ENCODE measurements around the gene SLC8A2.
"Not testable (repeated sequence)": the region's sequence is repeated elsewhere in the genome, so short reads cannot be mapped to it uniquely, and the experiment has no call there.

The SLC8A2 gene

DNA sequence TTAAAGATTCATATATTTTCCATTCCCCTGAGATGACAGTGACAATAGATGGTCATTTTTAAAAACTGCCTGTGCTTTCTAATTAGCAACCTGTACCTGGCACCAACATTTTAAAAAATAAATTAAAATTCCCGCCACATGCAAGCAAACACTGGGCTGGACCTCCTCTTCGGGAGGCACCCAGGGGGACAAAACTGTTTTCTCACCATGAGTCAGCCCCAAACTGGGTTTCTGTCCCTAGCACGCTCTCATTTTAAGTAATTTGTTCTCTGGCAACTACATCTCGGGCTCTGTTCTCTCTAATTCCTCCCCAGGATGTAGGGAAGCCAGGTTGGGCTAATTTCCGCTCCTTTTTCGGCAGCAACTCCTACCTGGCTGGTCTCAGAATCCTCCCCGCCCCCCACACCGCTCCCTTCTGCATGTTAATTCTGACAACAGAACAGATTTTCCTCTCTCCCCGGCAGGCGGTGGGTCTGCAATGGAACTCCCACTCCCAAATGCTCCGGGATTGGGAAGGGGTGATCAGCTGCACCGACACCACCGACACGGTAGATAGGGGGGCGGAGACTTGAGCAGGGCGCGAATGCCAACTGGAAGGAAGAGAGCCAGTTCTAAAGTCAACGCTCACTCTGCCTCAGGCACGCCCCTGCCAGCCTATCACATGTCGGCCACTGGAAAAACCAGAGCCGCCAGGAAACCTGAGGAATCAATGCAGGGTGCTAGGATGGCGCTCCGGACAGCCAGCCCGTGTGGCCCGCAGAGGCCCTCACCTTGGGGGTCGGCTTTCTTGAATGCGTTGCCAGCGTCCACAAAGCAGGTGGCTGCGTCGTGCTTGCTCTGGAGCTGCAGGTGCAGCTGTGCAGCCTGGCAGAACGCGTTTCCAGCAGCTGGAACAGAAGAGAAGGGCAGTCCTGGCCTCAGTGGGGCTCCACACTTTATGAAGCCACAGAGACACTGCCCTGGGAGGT lies 28.5 kb upstream of the SLC8A2 start:
- no peak for DNase-seq

DNA sequence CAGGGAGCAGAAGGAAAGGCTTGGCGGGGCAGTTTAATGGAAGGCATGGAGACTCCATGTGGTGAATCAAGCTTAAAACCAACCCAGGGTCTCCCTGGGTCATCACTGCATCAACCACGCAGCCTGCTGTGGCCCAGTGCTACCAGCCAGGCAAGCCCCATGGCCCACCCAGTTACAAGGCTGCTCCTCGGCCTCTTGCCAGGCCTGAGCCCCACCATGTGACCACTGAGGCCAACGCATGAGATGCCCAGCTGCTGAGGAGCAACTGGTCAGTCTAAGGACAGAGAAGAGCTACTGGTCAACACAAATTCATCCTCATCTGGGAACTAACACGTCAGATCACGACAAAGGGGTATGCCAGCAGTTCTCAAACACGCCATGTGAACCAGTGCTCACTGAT lies 27.7 kb upstream of the SLC8A2 start:
- DNase-seq = no peak

DNA sequence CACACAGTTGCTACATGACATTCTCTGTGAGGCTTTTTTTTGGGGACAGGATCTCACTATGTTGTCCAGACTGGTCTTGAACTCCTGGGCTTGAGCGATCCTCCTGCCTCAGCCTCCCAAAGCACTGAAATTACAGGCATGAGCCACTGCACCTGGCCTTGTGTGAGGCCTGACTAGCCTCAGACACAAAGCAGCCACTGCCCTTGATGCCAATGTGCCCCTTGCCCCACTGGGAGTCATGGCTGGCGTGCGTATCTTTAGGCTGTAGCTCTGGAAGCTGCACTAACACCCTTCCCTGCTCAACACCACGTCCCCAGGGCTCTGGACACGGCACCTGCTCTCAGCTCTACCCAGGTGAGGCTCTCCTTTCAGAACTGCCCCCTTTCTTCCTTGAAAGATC lies 26.9 kb upstream of the SLC8A2 start:
- DNase-seq = no peak

DNA sequence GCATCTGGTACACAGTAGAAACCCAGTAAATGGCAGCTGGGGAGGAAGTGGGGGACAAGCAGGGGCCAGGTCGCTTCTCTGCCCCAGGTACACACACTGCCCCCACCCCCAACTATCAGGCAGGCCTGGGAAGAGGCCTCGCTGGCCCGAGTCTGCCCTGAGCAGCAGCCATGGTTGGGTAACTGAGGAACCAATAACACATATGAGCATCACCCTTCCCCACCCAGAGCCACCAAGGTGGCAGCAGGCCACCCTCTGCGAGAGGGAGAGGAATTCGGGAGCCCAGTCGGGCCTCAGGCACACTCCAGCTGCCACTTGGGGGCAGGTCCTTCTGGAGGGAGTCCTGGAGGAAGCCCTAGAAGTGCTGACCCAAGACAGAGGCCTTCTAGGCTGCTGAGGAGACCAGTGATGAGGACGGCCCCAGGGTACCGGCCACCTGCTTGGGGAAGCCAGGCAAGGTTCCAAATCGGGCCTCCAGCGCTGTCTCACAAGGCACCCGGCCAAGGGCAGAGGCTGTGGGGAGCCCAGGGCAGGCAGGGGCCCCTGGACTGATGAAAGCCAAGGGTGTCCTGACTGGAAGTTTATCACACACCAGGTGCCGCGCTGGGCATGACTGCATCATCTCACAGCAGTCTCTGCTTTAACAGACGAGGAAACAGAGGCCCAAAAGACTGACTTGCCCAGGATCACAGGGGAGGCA lies 26.3 kb upstream of the SLC8A2 start:
- DNase-seq = no peak

DNA sequence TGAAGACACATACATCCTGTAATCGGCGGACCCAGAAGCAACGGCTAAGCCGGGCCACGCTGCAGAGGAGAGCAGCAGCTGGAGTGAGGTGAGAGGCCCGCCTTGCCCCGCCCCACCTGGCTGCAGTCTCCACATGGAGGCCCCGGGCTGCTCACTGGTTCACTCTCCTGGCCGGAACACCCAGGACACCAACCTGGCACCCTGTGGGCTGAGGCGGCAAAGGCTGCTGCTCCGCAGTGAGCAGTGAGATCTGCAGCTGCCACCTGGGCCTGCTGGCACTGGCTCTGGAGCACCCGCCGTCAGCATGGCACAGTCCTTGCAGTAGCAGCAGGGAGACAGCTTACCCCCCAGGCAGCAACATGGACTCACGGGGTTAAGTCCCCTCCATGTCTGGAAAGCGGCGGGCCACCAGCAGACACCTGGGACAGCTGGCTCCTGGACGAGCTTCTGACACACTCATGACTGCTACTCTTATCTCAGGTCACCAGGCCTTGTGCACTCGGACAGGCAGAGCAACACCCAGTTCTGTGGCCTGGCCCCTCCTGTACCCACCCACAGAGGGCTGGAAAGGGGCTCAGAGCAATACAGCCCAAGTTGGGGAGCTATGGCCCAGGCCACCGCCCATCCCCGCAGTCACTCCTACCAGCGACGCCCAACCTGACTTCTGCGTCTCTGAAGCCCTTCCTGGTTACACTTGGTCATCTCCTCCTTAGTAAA lies 25.5 kb upstream of the SLC8A2 start:
- no peak for DNase-seq

DNA sequence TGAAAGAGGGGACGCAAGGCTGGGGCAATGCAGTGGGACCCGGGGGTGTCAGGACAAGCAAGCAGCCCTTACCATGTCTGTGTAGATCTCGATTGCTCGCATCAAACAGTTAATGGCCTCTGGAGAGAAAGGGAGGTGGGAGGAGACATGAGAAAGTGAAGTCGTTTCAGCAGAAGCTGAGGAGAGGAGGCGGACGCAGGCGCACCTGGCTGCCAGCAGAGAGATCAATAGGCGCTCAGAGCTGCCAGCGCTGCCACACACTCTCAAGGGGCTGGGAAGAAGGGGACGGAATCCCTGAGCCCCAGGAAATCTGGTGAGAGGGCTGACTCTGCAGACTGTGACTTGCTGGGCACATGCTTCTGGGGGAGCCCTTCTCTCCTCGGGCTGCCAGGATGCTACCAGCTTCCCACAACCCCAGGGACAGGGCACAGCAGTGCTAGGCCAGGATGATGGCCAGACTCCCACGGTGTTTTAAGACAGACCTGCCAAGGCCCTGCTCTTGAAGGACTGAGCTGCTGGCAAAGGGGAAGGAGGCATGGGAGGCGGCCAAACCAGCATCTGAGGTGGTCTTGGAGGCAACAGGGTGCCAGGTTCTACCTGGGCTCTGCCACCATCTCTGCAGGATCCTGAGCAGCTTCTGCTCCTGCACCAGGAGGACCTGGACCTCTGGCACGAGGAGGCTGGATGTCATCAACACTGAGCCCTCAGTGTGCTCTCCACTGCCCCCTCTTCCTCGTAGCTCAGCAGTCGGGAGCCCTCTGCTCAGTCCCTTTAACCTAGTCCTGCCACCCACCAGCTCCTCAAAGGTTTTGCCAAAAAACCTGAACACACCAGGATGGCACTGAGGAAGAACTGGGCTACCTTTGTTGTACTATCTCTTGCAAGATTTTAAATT lies 24.0 kb upstream of the SLC8A2 start:
- DNase-seq = no peak

DNA sequence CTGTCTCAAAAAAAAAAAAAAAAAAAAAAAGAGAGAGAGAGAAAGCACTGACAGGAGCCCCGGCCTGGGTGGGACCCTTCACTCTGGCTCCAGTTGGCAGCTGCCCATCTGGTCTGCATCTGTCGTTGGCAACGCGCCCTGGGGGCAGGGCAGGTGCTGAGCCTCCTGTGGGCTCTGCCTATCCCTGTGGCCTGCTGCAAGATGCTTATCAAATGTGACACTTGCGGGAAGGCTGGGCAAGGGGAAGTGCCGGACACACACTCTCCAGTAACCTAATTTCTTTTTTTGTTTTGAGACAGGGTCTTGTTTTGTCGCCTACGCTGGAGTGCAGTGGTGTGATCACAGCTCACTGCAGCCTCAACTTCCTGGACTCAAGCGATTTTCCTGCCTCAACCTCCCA lies 23.0 kb upstream of the SLC8A2 start:
- no peak for DNase-seq

DNA sequence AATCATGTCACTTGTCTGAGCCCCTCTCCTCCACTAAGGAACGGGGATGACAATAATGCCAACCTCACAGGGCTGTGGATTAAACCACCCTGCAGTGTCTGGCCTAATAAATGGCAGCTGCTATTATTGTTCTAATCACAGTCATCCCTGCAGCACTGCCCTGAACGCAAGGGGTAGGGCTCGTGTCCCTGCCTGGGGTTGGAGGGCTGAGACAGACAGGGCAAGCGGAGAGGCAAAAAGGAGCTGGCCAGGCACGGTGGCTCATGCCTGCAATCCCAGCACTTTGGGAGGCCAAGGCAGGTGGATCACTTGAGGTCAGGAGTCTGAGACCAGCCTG lies 22.5 kb upstream of the SLC8A2 start:
- no peak for DNase-seq

DNA sequence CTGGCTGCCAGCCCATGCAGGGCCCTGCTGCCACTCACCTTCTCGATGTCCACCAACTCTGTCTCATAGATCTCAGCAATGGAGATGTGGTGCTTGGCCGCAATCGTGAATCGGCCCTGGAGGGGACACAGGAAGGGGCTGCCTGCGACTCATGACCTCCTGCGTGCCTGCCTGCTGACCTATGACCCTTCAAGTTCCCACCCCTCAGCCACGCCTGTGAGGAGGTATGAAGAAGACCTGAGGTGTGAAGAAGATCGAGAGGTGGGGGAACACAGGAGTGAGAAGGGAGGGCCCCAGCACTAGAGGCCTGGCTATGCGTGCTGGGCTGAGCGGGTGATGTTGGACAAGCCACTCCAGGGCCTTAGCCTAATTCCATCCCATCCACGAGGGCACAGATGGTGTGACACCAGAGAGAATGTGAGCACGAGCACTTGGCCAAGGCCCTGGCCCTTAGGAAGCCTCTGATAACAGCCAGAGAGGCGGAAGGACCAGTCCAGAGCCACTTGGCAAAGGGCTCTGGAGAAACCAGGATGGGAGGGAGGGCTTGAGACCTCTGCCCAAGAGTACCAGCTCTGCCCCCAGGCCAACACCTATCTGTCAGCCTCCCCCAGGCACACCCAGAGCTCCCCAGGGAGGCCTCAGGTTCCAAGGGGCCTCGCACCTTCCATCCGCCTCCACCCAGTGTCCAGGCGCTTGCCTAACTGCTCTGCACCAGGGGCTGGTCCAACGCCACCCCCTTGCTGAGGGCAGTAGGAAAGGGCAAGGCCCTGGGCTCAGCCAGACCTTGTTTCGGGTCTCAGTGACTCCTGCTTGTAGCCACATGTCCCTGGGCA lies 21.9 kb upstream of the SLC8A2 start:
- no peak for DNase-seq

DNA sequence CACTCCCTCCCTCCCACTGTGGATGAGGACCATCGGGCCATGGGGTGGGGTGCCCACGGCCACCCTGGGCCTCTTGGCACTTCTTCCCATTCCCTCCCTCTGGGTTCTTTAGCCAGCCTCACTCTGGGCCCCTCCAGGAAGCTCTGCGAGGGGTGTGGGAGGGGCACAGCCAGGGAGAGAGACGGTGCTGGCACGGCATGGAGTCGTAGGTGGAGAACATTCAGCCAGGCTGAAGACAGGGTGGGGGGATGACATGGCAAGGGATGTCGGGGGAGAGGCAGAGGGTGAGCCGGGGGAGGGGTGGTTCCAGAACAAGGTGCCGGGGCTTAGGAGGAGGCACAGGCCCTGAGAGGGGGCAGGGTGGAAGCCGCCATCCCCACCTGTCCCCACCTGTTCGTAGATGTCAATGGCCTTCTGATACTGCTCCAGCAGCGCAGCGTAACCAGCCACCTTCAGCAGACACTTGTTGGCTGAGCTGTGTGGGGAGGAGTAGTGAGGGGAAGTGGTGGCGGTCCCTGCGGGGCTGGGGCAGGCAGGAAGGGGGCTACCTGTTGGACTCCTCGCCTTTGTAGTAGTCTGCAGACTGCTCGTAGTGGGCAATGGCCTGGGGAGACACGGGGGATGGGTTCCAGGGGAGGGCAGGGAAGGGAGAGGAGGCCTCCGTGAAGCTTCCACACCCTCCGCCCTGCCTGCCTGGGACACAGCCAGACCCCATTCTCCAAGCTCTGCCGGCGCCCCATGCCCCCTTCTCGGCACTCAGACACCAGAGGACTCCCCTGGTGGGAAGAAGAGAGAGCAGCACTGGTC lies 21.1 kb upstream of the SLC8A2 start:
- DNase-seq = no peak

DNA sequence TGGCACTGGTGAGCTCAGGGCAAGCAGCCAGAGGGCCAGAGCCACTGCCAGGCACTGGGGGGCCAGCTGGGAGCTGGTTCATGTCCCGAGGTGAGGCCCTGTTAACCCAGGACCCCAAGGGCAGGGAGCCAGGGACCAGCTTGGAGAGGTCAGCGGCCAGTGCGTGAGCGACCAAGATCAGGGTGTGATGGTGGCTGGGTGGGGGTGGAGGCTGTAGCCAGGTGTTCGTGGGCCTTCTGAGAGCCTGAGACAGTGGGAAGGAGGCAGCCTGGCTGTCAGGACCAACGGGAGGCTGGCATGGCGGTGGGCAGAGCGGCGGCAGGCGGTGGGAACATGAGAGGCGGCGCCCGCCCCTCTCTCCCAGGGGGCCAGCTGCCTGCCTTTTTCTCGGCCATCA lies 20.4 kb upstream of the SLC8A2 start:
- no peak for DNase-seq

DNA sequence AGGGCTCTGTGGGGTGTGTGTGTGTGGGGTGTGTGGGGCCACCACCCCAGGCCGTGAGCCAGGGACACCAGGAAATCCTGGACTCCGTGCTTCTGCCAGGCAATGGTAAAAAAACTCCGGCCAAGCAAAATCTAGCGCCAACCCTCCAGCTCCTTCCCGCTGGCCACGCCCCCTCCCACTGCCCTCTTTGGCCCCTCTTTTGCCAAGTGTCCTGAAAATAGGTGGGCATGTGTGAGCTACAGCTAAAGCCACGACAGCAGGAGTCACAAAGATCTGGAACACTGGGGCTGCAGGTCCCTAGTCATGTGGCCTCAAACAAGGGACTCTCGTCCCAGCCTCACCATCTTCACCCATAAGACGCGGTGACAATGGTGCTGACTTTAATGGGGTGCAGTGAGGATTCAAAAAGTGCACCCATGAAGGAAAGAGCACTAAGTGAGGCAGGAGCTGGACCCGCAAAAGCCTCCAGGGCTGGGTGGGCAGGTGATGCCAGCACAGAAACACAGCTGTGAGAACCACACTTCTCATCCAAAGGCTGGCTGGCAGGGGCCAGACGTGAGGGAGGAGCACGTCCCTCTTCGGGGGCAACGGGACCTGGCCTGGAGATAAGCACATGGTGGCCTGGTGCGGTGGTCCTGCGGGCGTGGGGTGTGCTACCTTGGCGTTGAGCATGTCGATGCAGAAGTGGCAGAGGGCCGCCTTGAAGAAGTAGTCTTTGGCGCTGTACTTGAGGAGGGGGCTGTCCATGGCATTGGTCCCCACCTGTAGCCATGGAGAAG lies 19.9 kb upstream of the SLC8A2 start:
- DNase-seq = no peak

DNA sequence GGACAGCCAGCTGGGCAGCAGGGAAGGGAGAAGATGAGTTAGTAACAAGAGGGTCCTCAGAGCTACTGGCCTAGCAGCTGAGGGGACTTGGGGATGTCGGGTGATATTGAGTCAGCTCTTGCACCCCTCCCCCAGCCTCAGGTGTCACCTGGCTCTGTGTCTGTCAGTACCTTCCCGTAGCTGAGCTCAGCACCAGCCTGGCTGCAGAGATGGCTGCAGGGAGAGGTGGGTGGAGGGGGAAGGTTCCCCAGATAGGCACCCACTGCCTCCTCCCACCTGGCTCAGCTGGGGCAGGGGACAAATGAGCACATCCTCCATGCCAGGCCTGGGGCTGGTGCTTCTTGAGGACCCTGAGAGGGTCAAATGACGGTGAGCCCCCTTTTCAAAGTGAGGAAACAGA lies 19.2 kb upstream of the SLC8A2 start:
- no peak for DNase-seq

DNA sequence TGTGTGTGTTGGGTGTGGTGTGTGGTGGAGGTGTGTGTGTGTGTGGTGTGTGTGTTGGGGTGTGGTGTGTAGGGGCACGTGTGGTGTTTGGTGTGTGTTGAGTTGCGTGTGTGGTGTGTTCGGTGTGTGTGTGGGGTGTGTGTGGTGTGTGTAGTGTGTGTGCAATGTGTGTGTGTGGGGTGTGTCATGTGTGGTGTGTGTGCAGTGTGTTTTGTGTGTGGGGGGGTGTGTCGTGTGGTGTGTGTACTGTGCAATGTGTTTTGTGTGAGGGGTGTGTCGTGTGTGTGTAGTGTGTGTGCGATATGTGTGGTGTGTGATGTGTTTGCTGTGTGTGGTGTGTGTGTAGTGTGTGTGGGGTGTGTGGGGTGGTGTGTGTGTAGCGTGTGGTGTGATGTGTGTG lies 18.3 kb upstream of the SLC8A2 start:
- DNase-seq = no peak

DNA sequence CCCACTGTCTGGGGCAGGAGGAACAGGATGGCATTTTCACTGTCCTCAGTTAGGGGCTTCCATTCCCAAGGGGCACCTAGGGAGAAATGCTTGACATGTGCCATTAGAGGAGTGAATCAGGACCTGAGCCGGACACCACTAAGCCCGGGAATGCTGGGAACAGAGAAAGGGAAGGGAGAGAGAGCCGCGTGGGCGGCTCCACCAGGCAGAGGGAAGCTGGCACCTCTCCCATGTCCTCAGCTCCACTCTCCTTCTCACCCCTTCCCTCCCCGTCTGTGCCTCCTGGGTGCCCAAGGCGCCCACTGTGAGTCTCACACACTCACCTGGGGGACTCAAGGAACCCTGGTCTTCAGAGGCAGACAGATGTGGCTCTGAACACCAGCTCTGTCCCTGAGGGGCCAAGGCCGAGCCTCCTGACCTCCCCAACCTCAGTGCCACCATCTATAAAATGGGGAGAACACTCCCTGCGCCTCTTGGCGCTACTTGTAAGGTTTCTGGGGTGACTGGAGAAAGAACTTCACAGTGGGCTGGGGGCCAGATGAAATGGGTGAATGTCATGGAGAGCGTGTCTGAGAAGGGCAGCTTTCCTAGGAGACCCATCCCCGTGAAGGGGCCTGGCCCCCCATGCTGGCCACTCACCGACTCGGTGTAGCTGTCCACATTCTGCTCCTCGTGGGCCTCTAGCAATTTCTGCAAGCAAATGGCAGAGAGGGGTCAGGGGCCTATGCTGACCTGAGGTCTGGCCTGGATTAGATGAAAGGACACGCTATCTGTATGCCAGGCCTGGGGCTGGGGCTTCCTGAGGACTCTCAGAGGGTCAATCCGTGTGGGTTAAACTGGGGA lies 17.6 kb upstream of the SLC8A2 start:
- no peak for DNase-seq

DNA sequence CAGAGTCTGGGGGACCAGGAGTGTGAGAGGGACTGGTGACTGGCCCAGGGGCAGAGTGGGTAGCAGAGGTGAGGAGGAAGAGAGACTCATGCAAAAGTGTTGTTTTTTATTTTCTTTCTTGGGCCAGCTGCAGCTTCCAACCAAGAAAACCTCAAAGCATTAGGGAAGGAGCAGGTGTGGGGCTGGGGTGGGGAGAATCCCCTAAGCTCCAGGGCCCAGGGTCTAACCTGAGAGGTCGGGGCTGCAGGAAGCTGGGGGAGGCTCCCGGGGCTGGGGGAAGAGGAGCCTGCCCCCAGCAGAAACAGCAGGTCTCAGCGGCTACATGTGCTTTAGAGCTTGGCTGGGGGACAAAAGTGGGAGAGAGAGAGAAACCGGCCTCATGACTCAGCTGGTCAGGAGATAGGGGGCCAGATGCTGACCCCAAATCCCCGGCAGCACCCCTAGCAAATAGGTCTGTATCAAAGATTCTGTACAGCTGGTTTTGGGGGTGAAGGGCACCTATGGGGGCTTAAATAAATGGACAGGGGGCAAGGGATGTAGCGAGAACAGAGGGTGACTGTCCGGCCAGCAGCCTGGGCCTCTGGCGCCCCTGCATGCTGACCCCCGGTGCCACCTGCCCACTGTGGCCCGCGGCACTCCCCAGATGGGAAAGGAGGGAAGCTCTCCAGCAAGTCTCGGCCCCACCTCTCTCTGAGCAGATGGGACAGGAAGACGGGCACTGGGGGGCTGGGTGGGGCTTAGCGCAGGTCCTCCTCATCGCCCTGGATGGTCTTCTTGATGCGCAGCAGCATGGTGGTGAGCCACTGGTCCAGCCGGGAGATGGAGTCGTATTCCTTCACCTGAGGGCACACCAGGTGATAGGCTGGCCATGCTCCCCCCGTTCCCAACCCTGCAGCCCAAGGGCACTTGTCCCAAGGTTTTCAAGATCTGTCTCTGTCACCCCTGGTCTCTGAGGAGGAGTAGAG lies 16.1 kb upstream of the SLC8A2 start:
- no peak for DNase-seq

DNA sequence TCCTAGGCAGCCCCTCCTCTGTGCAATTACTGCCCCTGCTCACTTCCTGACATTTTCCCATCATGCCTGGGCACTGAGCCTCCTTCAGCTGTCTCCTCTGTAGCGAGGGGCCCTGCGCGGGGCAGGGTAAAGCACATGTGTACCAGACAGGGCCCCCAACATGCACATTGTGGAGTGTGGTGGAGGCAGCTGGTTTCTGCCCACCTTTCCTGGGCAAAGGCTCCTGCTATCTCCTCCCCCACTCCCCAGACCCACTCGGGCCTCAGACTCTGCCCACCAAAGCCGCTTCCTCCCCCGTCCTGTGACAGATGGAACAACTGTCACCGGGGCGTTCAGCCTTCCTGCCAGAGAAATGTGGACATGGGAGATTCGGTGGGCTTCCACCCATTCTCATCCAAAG lies 15.2 kb upstream of the SLC8A2 start:
- no peak for DNase-seq

DNA sequence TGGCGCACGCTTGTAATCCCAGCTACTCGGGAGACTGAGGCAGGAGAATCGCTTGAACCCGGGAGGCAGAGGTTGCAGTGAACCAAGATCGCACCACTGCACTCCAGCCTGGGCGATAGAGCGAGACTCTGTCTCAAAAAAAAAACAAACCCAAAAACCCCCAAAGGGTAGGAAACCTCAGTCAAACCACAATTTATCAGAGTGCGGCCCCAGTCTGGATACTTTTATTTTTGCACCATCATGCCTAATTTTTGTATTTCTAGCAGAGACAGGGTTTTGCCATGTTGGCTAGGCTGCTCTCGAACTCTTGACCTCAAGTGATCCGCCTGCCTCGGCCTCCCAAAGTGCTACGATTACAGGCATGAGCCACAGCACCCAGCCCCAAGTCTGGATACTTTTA lies 14.5 kb upstream of the SLC8A2 start:
- DNase-seq = not testable (repeated sequence)
